ENCODE results near the gene ARHGAP25. TPM values are rescaled to one million over a fixed set of nuclear protein-coding genes. Genes with fewer than 3 reads are reported as not detected.

Gene ARHGAP25
- total and polyA plus RNA-seq, 12 donors, result 2.6 to 17.3 (median 5.2) TPM

DNA sequence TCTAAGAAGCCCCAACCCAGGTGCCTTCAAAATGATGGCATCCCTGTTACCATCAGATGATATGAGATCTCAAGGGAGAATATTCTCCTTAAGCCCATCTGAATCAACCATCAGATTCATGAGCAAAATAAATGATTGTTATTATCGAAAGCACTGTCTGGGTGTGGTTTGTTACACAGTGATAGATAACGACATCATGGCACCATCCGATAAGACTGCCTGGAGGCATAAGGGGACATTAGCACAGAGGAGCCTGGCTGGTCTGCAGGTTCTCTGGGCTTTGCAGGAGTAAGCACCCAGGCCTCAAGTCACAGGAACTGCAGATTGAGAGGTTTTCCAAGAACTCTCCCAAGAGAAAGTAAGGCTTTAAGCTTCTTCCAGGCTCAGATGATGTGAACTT lies 120.9 kb downstream of the ARHGAP25 start:
- Histone ChIP-seq H3K4me1 (peaks cover 0 to 33% (median 0%) of the 10 kb centered on the region in 9 donors), H3K27ac (no peak overlapping the region), H3K36me3 (no peaks in the 10 kb centered on the region), H3K9me3 (no peaks in the 10 kb centered on the region), H3K27me3 (peaks cover 0 to 80% (median 16%) of the 10 kb centered on the region in 7 donors), H3K4me3 (no peak overlapping the region)
- WGBS, 2 donors, result 93 to 95% methylated on average over 3 of the region's 3 CpGs
- TF ChIP-seq, protein P1, sequence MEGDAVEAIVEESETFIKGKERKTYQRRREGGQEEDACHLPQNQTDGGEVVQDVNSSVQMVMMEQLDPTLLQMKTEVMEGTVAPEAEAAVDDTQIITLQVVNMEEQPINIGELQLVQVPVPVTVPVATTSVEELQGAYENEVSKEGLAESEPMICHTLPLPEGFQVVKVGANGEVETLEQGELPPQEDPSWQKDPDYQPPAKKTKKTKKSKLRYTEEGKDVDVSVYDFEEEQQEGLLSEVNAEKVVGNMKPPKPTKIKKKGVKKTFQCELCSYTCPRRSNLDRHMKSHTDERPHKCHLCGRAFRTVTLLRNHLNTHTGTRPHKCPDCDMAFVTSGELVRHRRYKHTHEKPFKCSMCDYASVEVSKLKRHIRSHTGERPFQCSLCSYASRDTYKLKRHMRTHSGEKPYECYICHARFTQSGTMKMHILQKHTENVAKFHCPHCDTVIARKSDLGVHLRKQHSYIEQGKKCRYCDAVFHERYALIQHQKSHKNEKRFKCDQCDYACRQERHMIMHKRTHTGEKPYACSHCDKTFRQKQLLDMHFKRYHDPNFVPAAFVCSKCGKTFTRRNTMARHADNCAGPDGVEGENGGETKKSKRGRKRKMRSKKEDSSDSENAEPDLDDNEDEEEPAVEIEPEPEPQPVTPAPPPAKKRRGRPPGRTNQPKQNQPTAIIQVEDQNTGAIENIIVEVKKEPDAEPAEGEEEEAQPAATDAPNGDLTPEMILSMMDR (IDR thresholded peaks at IDR 0.05), result no peak
- ATAC-seq, result no peak
- DNase-seq, result no peak
- intact Hi-C loops (cut with DNase I), result no loop called here

DNA sequence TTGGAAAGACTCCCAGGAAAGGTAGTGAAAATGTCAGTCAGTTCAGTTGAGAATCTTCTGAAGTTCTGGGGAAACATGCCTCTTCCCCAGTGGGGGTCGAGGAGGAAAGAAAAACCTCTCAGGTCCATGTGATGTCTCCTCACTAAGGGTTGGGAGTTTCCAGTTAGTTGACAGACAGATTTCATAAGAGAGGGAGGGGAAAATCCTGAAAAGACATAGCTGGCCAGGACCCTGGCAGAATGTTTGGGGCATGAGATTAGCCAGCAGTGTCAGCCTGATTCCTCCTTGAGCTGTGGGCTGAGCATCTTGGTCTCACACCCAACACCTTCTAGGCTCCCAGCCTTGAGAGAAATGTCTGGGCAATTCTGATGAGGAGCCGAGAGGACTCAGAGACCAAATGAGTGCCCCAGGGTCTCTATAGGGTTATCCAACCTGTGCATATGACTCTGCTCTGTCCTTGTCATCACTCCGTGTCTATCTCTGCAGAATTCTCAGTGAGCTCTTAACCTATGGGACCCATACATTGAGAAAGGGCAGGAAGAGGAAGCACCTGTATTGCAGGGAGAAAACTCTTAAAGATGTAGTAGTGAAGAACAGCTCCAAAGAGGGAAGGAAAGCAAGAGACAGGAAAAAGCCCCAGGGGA lies 122.7 kb downstream of the ARHGAP25 start:
- TF ChIP-seq, protein P1 (IDR thresholded peaks at IDR 0.05), result no peak
- 74 to 81% methylated on average over 3 of the region's 3 CpGs for WGBS, 2 donors

DNA sequence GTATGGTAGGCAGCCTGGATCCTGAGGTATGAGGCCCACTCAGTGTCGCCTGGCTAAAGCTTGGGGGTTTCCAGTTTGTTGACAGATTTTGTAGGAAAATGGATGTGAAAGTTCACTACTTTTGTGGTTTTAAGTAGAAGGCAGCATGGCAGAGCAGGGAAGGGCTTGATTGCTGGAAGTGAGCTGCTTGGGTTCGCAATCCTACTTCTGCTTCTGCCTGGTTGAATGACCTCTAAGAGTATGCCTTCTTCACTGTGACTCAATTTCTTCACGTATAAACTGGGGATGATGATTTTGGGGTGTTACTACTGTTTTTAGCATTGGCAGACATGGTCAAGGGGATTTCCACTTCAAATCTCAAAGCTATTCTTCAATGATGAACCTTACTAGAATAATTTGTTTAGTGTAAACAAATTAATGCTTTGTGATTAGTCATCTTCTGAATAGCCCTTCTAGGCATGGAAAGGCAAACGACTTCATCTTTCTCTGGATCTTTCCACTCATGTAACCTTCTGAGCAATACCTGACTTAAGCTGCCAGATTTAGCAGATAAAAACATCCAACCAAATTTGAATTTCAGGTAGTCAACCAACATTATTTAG lies 123.3 kb downstream of the ARHGAP25 start:
- no peaks in the 10 kb centered on the region for H3K9me3 ChIP-seq
- H3K27ac ChIP-seq, result peak overlapping the region in 1 of 10 donors; percentile 66
- ATAC-seq (peak in 1 of 8 donors; percentile 34), DNase-seq (no peak)
- H3K4me3 ChIP-seq, result no peak overlapping the region
- H3K4me1 ChIP-seq, result peaks cover 0 to 48% (median 0%) of the 10 kb centered on the region in 9 donors
- TF ChIP-seq, protein P1 (IDR thresholded peaks at IDR 0.05), result no peak
- intact Hi-C loops (cut with DNase I), result no loop called here
- 84 to 97% methylated on average over 4 of the region's 4 CpGs for WGBS, 2 donors
- peaks cover 0 to 86% (median 30%) of the 10 kb centered on the region in 7 donors for H3K27me3 ChIP-seq
- no peaks in the 10 kb centered on the region for H3K36me3 ChIP-seq

More for the DNA sequence above, 122.7 kb downstream of the ARHGAP25 start:
- Histone ChIP-seq H3K4me1 (peaks cover 0 to 48% (median 0%) of the 10 kb centered on the region in 9 donors), H3K4me3 (no peak overlapping the region), H3K27ac (peak overlapping the region in 1 of 10 donors; percentile 66), H3K27me3 (peaks cover 0 to 85% (median 26%) of the 10 kb centered on the region in 7 donors), H3K9me3 (no peaks in the 10 kb centered on the region), H3K36me3 (no peaks in the 10 kb centered on the region)
- DNase-seq (no peak), ATAC-seq (no peak)
- intact Hi-C loops (cut with DNase I), result no loop called here

DNA sequence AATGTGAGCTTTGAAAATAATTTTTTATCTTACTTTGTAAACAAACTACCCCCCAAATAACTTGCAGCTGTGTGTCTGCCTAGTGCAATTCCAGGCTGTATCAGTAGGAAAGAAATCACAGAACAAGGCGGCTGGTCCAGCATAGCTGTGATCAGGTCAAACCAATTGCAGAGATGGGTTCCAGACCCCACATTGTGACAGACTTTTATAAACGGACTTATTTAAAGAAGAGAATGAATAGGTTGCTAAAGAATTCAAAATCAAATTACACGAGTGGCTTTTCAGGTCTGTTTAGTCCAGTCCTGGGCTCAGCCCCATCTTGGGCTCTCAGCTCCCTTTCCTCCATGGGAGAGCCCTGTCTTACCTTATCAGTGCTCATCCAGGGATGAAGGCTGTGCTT lies 125.5 kb downstream of the ARHGAP25 start:
- no peaks in the 10 kb centered on the region for H3K36me3 ChIP-seq
- intact Hi-C loops (cut with DNase I), result loop anchor here in 1 of 10 donors (5.0 kb wide), 1 partner anchor 42 kb away; no protein-coding TSS in a partner anchor
- DNase-seq (no peak), ATAC-seq (no peak)
- no peak overlapping the region for H3K27ac ChIP-seq
- TF ChIP-seq, protein P1 (IDR thresholded peaks at IDR 0.05), result no peak
- 74 to 76% methylated on average over 3 of the region's 3 CpGs for WGBS, 2 donors
- H3K27me3 ChIP-seq, result peaks cover 0 to 86% (median 37%) of the 10 kb centered on the region in 7 donors
- no peaks in the 10 kb centered on the region for H3K9me3 ChIP-seq
- H3K4me1 ChIP-seq, result peaks cover 0 to 48% (median 0%) of the 10 kb centered on the region in 9 donors
- no peak overlapping the region for H3K4me3 ChIP-seq
